H9 (cell line): ENCODE measurements around the gene KDM2A. TPM values are rescaled to one million over a fixed set of nuclear protein-coding genes. Genes with fewer than 3 reads are reported as not detected.

ENCODE experiments used
- DNase-seq: peaks from one replicate; pipeline ENCODE4 v3.0.0-alpha.2; 2017
- H2AFZ ChIP-seq: one replicate; pipeline ENCODE4 v1.6.1; 2013; ENCODE audit warnings: mild to moderate bottlenecking, low read length, control low read depth, moderate library complexity
- H2AK5ac ChIP-seq: 2 replicates; pipeline ENCODE4 v1.6.1; 2013; ENCODE audit warnings: low read length, control low read depth, mixed read lengths; ENCODE audit not compliant: insufficient read length
- H2BK120ac ChIP-seq: one replicate; pipeline ENCODE4 v1.6.1; 2013; ENCODE audit warnings: low read depth, mild to moderate bottlenecking, low read length, control low read depth, inconsistent platforms; ENCODE audit not compliant: poor library complexity, severe bottlenecking
- H2BK12ac ChIP-seq: 2 replicates; pipeline ENCODE4 v1.6.1; 2013; ENCODE audit warnings: low read length, control low read depth, mixed read lengths, low read depth; ENCODE audit not compliant: insufficient read length
- H2BK15ac ChIP-seq: 2 replicates; pipeline ENCODE4 v1.6.1; 2013; ENCODE audit warnings: low read depth, low read length, control low read depth
- H2BK20ac ChIP-seq: one replicate; pipeline ENCODE4 v1.6.1; 2013; ENCODE audit warnings: low read depth, mild to moderate bottlenecking, low read length, control low read depth, inconsistent platforms; ENCODE audit not compliant: poor library complexity, severe bottlenecking
- H2BK5ac ChIP-seq: 2 replicates; pipeline ENCODE4 v1.6.1; 2013; ENCODE audit warnings: low read length, control low read depth, mixed read lengths; ENCODE audit not compliant: insufficient read length
- H3K14ac ChIP-seq: 2 replicates; pipeline ENCODE4 v1.6.1; 2013; ENCODE audit warnings: low read length, control low read depth; ENCODE audit not compliant: insufficient read depth
- H3K18ac ChIP-seq: 2 replicates; pipeline ENCODE4 v1.6.1; 2013; ENCODE audit warnings: low read depth, mild to moderate bottlenecking, mixed read lengths, low read length, control low read depth; ENCODE audit not compliant: insufficient read length
- H3K23ac ChIP-seq: 2 replicates; pipeline ENCODE4 v1.6.1; 2013; ENCODE audit warnings: low read length, control low read depth, mixed read lengths, low read depth; ENCODE audit not compliant: insufficient read length
- H3K23me2 ChIP-seq: 2 replicates; pipeline ENCODE4 v1.6.1; 2013; ENCODE audit warnings: low read depth, mild to moderate bottlenecking, mixed read lengths, low read length, control low read depth; ENCODE audit not compliant: insufficient read length, poor library complexity, severe bottlenecking
- H3K27ac ChIP-seq: 2 replicates; pipeline ENCODE4 v1.5.1; 2013; ENCODE audit warnings: low read length, control low read depth, mixed read lengths, low read depth; ENCODE audit not compliant: insufficient read length
- H3K27me3 ChIP-seq: 2 replicates; pipeline ENCODE4 v1.6.1; 2013; ENCODE audit warnings: low read length, control low read depth, inconsistent platforms; ENCODE audit not compliant: insufficient read depth
- H3K4ac ChIP-seq: 2 replicates; pipeline ENCODE4 v1.6.1; 2013; ENCODE audit warnings: low read depth, mild to moderate bottlenecking, control low read depth, inconsistent platforms, low read length, moderate library complexity
- H3K4me1 ChIP-seq: 2 replicates; pipeline ENCODE4 v1.6.1; 2013; ENCODE audit warnings: low read length, control low read depth, inconsistent platforms; ENCODE audit not compliant: insufficient read depth
- H3K4me2 ChIP-seq: 2 replicates; pipeline ENCODE4 v1.6.1; 2013; ENCODE audit warnings: low read length, control low read depth, mixed read lengths; ENCODE audit not compliant: insufficient read length, insufficient read depth
- H3K56ac ChIP-seq: 2 replicates; pipeline ENCODE4 v1.6.1; 2013; ENCODE audit warnings: low read depth, mild to moderate bottlenecking, mixed read lengths, low read length, control low read depth; ENCODE audit not compliant: insufficient read length
- H3K79me1 ChIP-seq: 2 replicates; pipeline ENCODE4 v1.6.1; 2013; ENCODE audit warnings: low read depth, mild to moderate bottlenecking, moderate library complexity, low read length, control low read depth, inconsistent platforms; ENCODE audit not compliant: insufficient read depth, poor library complexity, severe bottlenecking
- H3K79me2 ChIP-seq: 2 replicates; pipeline ENCODE4 v1.6.1; 2013; ENCODE audit warnings: low read length, control low read depth, inconsistent platforms; ENCODE audit not compliant: insufficient read depth
- H3K9ac ChIP-seq: 2 replicates; pipeline ENCODE4 v1.6.1; 2013; ENCODE audit warnings: low read length, control low read depth, mixed read lengths; ENCODE audit not compliant: insufficient read length; ENCODE audit errors: extremely low read depth
- H3K9me3 ChIP-seq: one replicate; pipeline ENCODE4 v1.6.1; 2013; ENCODE audit warnings: low read depth, low read length, inconsistent platforms; ENCODE audit not compliant: control insufficient read depth
- H3T11ph ChIP-seq: one replicate; pipeline ENCODE4 v1.6.1; 2013; ENCODE audit warnings: mild to moderate bottlenecking, low read length, control low read depth, inconsistent platforms
- H4K20me1 ChIP-seq: one replicate; pipeline ENCODE4 v1.6.1; 2013; ENCODE audit not compliant: control insufficient read depth, insufficient read length, insufficient read depth
- H4K5ac ChIP-seq: 2 replicates; pipeline ENCODE4 v1.6.1; 2013; ENCODE audit warnings: low read depth, mild to moderate bottlenecking, mixed read lengths, low read length, control low read depth; ENCODE audit not compliant: insufficient read length
- H4K8ac ChIP-seq: replicated peaks from 2 replicates; pipeline ENCODE4 v1.6.1; 2013; ENCODE audit warnings: low read length, control low read depth, mixed read lengths, low read depth; ENCODE audit not compliant: insufficient read length
- H4K91ac ChIP-seq: 2 replicates; pipeline ENCODE4 v1.6.1; 2013; ENCODE audit warnings: low read depth, mild to moderate bottlenecking, moderate library complexity, mixed read lengths, low read length, control low read depth; ENCODE audit not compliant: insufficient read length
- H3K27ac Mint-ChIP-seq, 3 experiments: 2 replicates in 2 of 3; 3 replicates in 1 of 3; pipeline ENCODE4 v1.8.0; 2020 to 2021; ENCODE audit warnings: mixed read lengths in 3 of 3, mild to moderate bottlenecking in 1 of 3, moderate library complexity in 1 of 3
- H3K27me3 Mint-ChIP-seq: 2 replicates; pipeline ENCODE4 v1.8.0; 2021; ENCODE audit warnings: low read depth, mild to moderate bottlenecking, moderate library complexity, mixed read lengths
- H3K36me3 Mint-ChIP-seq, 3 experiments: 2 replicates in 2 of 3; 3 replicates in 1 of 3; pipeline ENCODE4 v1.8.0; 2020 to 2021; ENCODE audit warnings: low read depth in 3 of 3, mixed read lengths in 3 of 3; ENCODE audit not compliant: insufficient read depth in 1 of 3
- H3K4me1 Mint-ChIP-seq, 2 experiments: 2 replicates each; pipeline ENCODE4 v1.8.0; 2020; ENCODE audit warnings: mixed read lengths in 2 of 2
- H3K4me3 Mint-ChIP-seq, 2 experiments: 2 replicates in 1 of 2; 3 replicates in 1 of 2; pipeline ENCODE4 v1.8.0; 2020 to 2021; ENCODE audit warnings: mild to moderate bottlenecking in 2 of 2, mixed read lengths in 2 of 2, moderate library complexity in 1 of 2
- H3K9me3 Mint-ChIP-seq, 2 experiments: 2 replicates in 1 of 2; 3 replicates in 1 of 2; pipeline ENCODE4 v1.8.0; 2020; ENCODE audit warnings: mild to moderate bottlenecking in 2 of 2, mixed read lengths in 2 of 2, moderate library complexity in 1 of 2
- WGBS: extraction: QIAGEN DNeasy Blood & Tissue Kit; methylation state at CpG from one replicate; pipeline ENCODE4 v1.1.7; 2013; ENCODE audit warnings: missing lambda C conversion rate, low lambda C conversion rate, mixed read lengths; ENCODE audit not compliant: insufficient read length; ENCODE audit errors: extremely low coverage; 5-methylcytosine and 5-hydroxymethylcytosine counted together
- total RNA-seq: library from RNA; stranded (reverse); gene quantifications from 2 replicates; pipeline ENCODE4 v1.2.1, GENCODE V29; 2021
- TF ChIP-seq, protein P1 (sequence below): fragments of 200-600 bp; sonication (generic); conservative IDR thresholded peaks from 3 replicates; pipeline ENCODE4 v1.8.0; 2021; ENCODE audit warnings: antibody characterized with exemption, mild to moderate bottlenecking

KDM2A gene
- total RNA-seq, 1 experiment from 2014 or later, result 85.9 TPM

GRCh38 chr11:67270256-67271204, 151.5 kb downstream of the KDM2A start:
- H4K8ac ChIP-seq, result no peak overlapping the region
- no peak overlapping the region for H2BK12ac ChIP-seq
- H3K79me2 ChIP-seq, result peaks cover 12% of the 10 kb centered on the region; the same call in 1 of the 2 replicates
- no peaks in the 10 kb centered on the region for H3K79me1 ChIP-seq
- no peak overlapping the region for H4K91ac ChIP-seq
- H3T11ph ChIP-seq, result no peak overlapping the region
- peak overlapping the region; percentile 63 to 88 (median 83) for H3K27ac Mint-ChIP-seq
- H3K9me3 ChIP-seq, result no peaks in the 10 kb centered on the region
- no peaks in the 10 kb centered on the region for H3K9me3 Mint-ChIP-seq
- H3K4me1 Mint-ChIP-seq, result peaks cover 32 to 38% of the 10 kb centered on the region in 2 experiments
- H2BK20ac ChIP-seq, result no peak overlapping the region
- H3K23me2 ChIP-seq, result peaks cover 8% of the 10 kb centered on the region
- H3K4me1 ChIP-seq, result peaks cover 12% of the 10 kb centered on the region
- WGBS, result no CpG with 5 or more reads among the region's 28 CpGs
- no peak overlapping the region for H2BK120ac ChIP-seq
- no peak overlapping the region for H2BK5ac ChIP-seq
- H3K27ac ChIP-seq, result no peak overlapping the region
- H2AFZ ChIP-seq, result no peak overlapping the region
- no peak overlapping the region for H3K14ac ChIP-seq
- peaks cover 6% of the 10 kb centered on the region for H3K27me3 Mint-ChIP-seq
- H4K20me1 ChIP-seq, result peaks cover 3% of the 10 kb centered on the region
- no peak overlapping the region for H2AK5ac ChIP-seq
- H3K23ac ChIP-seq, result no peak overlapping the region
- H3K4me3 Mint-ChIP-seq, result peak overlapping the region; percentile 28 to 73
- peak overlapping the region; percentile 31 for H3K4me2 ChIP-seq
- no peak overlapping the region for H3K9ac ChIP-seq
- no peak overlapping the region for H3K56ac ChIP-seq
- TF ChIP-seq, protein P1, sequence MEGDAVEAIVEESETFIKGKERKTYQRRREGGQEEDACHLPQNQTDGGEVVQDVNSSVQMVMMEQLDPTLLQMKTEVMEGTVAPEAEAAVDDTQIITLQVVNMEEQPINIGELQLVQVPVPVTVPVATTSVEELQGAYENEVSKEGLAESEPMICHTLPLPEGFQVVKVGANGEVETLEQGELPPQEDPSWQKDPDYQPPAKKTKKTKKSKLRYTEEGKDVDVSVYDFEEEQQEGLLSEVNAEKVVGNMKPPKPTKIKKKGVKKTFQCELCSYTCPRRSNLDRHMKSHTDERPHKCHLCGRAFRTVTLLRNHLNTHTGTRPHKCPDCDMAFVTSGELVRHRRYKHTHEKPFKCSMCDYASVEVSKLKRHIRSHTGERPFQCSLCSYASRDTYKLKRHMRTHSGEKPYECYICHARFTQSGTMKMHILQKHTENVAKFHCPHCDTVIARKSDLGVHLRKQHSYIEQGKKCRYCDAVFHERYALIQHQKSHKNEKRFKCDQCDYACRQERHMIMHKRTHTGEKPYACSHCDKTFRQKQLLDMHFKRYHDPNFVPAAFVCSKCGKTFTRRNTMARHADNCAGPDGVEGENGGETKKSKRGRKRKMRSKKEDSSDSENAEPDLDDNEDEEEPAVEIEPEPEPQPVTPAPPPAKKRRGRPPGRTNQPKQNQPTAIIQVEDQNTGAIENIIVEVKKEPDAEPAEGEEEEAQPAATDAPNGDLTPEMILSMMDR, result no peak
- H3K18ac ChIP-seq, result no peak overlapping the region
- H3K36me3 Mint-ChIP-seq, result peaks cover 0 to 11% (median 10%) of the 10 kb centered on the region in 3 experiments; a peak in 5 of 7 replicates
- H3K4ac ChIP-seq, result no peak overlapping the region
- H3K27me3 ChIP-seq, result no peaks in the 10 kb centered on the region
- DNase-seq, result peak; percentile 70
- no peak overlapping the region for H2BK15ac ChIP-seq
- H4K5ac ChIP-seq, result no peak overlapping the region
